GM18909 (cell line): ENCODE measurements around the gene MEIS3.

ENCODE experiments used
- ATAC-seq: cut with Tn5 transposase; IDR thresholded peaks from one replicate; pipeline ENCODE4 v1.9.1; 2021; ENCODE audit warnings: mild to moderate bottlenecking; ENCODE audit not compliant: unreplicated experiment, poor library complexity

MEIS3 gene

DNA sequence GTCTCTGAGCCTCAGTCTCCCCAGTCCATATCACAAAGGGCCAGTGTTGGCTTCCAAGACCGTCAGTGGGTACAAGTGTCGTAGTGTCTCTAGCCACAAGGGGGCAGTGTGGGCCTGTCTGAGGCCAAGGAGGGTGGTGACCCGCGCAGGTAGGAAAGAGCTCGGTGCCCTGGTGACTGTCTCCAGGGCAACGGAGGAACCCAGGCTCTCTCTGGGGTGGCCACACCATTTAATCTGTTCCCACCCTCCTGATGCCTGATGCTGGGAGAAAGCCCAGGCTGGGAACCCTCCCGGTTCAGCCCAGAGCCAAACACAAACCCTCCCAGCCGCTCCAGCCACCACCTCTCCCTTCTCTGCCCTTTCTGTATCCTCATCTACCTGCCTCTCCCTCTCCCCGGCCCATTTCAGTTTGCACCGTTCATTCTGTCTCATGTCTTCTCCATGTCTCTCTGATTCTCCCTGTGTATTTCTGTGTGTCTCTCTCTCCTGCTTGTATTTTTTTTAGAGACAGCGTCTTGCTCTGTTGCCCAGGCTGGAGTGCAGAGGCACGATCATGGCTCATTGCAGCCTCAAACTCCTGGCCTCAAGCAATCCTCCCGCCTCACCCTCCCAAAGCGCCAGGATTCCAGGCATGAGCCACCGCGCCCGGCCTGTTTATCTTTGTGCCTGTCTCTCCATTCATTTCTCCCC, 17.5 kb upstream of the MEIS3 start:
- ATAC-seq, result no peak

DNA sequence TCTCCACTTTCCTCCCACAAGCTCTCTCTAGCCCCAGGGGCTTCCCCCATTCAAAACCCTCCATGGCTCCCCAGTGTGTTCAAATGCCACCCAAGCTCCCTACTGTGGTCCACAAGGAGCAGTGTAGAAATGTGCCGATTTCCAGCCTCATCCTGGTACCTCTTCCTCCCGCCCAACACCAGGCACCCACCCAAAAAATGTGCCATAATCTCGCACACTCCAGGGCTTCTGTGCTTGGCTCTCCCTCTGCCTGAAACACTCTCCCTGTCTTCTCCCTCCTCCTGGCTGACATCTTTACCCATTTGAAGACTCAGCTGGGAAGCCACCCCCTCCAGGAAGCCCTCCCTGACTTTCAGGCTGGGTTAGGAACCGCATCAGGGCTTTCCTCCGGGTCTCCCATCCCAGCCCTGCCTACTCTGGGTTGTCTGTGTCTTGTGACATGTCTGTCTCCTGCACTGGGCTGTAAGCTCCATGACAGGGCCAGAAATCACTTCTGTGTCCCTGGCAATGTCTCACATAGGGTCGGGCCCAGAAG, 16.6 kb upstream of the MEIS3 start:
- ATAC-seq, result no peak

DNA sequence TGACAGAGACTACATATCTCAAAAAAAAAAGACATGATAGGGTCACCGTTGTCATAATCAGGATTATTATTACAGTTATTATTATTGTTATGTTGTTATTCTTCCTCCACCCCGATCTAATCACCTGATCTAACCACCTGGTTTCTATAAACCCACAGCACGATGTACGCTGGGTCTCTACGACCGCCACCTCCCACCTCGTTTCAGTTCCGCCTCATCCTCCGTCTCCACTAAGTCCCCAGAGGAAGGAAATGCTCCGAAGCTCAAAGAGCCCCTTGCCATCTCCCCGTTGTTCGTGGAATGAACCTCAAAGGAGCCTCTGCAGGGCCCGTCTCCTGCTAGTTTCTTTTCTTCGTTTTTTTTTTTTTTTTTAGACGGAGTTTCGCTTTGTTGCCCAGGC, 15.9 kb upstream of the MEIS3 start:
- no peak for ATAC-seq

DNA sequence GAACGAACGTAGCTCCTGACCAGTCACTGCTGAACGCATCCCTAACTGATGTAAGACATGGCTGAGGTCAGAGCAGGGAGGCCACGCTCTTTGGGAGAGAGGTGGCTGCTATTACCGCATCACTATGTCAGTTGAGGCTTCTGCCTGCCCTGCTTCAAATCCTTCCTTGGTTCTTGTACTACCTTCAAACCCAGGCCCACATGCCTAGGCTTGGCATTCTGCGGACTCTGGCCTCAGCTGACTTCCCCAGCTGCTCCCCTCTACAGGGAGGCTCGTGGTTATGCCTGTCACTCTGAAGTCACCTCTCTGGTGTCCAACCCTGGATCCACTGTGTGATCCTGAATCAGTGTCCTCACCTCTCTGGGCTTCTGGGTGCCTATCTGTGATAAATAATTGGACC, 14.8 kb upstream of the MEIS3 start:
- no peak for ATAC-seq

DNA sequence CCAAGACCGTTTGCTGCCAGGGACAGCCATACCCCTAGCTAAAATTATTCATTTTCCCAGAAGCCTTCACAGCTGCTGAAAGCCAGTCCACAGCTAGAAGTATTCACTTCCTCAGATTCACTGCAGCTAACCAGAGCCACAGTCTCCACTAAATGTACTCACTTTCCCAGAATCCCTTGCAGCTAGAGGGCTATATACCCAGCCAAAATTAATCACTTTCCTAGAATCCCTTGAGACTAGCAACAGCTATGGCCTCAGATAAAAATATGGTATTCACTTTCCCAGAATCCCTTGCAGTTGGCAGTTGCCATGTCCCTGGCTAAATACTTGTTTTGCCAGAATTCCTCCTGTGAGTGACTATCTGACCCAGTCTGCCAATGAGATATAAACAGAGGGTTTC, 13.8 kb upstream of the MEIS3 start:
- ATAC-seq, result no peak

DNA sequence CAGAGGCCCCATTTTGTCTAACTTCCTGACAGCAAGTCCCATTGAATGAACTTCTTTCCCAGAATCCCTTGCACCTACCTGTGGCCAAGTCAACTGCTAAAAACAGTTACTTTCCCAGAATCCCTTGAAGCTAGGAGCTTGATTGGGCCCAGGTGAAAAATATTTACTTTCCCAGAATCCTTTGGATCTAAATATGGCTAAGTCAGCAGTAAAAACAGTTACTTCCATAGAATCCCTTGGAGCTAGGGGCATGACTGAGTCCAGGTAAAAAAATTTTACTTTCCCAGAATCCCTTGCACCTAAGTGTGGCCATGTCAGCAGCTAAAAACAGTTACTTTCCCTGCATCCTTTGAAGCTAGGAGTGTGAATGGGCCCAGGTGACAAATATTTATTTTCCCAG, 13.2 kb upstream of the MEIS3 start:
- ATAC-seq, result no peak

DNA sequence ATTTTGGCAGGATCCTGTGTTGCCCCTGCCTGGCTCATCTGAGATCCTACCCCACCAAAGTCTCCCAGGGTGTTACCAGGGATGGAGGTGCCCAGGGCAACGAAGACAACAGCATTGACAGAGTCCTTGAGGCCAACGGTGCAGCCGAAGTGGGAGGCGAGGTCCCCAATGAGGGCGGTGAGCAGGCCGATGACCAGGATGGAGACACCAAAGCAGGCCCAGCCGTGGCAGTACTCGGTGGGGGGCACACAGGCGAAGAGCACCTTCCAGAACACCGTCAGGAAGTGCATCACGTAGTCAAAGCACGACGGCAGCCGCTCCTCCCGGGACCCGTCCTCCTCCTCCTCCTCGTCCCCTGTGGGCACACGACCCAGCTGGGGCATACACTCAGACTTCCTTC, 12.8 kb upstream of the MEIS3 start:
- ATAC-seq, result no peak

DNA sequence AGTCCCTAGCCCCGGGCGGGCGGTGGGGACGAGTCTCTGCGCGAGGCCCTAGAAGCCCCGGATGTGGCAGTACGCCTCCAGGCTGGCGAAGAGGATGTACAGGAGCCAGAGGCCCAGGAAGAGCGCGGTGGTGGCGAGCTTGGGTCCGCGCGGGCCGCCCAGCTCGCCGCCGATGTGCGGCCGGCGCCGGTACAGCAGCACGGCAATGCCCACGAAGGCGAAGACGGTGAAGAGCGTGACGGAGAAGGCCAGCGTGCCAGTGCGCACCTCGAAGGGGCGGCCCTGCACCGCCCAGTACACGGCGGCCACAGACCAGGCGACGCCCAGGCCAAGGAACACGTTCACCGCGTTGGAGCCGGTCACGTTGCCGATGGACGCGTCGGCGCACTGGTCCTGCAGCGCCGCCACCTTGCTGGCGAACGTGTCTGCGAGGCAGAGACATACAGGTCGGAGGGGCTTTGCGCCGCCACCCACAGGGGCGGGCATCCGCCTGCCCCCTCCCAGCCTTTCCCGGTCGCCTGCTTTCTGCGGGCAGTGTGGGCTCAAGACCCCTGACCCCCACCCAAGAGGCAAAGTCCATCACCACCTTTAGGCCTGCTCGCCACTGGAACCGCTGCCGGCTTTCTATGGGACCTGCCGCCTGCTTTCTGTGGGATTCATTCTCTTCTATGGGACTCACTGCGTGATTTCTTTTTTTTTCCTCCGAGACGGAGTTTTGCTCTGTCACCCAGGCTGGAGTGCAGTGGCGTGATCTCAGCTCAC, 10.9 kb upstream of the MEIS3 start:
- ATAC-seq, result no peak

DNA sequence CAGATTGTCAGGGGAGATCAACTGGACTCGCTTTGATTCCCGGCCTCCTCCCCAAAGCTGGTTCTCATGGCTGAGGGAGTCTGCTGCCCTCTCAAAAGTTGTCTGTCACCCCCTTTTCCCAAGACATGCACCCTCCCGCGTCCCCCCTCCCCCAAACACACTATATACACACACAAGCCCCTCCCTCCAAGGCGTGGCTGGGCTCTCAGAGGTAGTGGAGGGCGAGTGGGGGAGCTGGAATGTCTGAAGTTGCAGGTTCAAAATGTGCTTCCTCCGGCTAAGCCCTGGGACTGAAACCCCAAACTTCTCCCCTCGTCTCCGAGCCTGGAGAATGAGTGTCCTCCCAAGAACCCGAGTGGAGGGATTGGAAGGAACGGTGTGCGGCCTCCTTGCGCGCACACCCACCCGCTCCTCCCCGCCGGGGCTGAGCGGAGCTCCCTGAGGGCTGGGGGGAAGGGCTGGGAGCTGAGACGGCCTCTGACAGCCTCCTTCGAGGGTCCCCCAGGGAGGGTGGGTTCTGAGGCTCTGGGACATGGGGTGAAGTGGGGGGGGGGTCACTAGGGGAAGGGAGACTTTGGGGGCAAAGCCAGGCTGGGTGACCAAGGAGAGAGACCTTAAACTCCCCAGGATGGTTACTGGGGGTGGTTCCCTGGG, 9.9 kb upstream of the MEIS3 start:
- no peak for ATAC-seq

DNA sequence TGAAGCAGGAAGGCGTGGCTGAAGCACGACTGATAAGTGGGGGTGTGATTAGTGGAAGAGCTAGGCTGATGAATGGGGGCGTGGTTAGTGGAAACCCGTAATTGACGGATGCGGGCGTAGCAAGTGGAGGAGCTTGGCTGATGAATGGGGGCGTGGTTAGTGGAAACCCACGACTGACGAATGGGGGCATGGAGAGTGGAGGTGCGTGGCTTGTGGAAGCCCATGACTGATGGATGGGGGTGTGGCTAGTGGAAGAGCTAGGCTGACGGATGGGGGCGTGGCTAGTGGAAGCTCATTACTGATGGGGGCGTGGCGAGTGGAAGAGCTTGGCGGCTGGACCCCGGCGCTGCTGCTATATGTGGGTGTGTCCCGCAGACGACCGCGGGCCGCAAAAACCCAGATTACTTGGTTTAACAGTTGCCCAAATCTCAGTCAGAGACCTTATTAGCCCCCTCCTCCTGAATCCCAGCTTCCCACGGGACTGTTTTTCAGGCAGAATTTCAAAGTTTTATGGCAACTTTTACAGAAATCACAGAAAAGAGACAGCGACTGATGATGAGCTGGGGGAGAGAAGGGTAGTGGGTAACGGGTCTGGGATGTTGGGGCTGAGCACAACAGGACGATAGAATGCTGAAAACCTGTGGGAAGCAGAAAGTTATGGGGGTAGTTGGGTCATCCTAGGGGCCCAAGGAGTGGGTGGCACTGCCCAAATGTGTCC, 9.0 kb upstream of the MEIS3 start:
- ATAC-seq, result no peak

DNA sequence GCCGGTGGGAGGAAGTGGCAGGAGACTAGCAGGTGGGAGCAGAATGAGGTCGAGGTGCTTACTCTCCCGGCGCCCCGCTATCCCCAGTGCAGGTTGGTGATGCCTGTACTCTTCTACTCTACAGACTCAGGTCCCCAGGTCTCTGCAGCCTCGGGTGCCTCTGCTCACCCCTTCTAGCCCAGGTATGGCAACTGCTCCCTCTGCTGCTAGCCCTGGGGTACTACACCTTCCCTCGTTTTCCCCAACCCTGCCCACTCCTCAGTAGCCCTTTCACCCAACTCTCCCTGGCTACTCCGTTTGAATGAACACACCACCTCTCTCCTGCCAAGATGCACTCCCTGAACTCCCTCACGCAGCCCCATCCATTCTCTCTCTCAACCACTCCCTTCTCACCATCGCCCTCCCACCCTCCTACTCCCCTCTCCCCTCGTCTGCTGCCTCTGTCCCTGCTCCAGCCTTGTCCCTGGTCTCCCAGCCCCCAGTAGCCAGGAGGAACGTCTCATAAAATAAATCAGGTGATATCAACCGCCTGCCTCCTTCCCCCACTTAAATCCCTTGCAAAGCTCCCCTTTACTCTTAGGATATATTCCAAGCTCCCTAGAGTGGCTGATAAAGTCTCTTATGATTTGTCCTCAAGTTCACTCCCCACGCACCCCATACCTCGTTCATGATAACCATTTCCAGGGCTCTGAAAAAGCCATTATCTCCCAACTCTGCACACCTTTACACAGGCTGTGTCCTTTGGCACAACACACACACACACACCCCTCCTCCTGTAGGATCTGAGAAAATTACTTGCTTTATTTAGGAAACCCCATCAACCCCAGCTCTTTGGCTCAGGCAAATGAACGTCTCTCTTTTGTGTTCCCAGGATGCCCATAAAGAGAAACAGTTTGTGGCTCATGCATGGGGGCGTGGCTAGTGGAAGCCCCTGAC, 8.2 kb upstream of the MEIS3 start:
- peak; percentile 51 for ATAC-seq

DNA sequence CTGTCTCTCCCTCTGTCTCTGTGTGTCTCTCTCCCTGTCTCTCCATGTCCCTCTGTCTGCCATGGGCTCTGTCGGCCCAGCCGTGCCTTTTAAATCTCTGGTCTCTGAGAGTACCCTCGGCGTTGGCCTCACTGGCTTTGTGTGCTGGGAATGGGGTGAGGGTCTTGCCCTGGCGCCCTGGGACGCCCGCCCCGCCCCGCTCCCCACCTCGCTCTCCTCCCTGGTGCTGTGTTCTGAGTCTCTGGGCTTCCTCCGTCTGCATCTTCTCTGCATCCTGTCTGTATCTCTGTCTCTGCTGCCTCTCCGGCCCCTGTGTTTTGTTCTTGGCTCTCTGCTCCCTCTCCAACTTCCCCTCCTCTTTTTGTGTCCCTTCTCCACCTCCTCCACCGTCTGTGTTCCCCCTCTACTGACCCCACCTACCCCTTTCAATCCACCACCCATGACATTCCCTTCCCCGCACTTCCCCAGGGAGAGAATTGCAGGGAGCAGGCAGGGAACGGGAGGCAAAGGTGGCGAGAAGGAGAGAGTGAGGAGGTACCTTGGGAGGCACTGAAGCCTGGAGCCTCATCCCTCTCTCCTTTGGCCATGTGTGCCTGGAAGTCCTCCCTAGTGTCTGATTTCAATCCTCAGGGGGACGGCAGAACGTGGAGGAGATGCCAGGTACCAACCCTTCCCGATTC, 4.0 kb upstream of the MEIS3 start:
- ATAC-seq, result no peak

DNA sequence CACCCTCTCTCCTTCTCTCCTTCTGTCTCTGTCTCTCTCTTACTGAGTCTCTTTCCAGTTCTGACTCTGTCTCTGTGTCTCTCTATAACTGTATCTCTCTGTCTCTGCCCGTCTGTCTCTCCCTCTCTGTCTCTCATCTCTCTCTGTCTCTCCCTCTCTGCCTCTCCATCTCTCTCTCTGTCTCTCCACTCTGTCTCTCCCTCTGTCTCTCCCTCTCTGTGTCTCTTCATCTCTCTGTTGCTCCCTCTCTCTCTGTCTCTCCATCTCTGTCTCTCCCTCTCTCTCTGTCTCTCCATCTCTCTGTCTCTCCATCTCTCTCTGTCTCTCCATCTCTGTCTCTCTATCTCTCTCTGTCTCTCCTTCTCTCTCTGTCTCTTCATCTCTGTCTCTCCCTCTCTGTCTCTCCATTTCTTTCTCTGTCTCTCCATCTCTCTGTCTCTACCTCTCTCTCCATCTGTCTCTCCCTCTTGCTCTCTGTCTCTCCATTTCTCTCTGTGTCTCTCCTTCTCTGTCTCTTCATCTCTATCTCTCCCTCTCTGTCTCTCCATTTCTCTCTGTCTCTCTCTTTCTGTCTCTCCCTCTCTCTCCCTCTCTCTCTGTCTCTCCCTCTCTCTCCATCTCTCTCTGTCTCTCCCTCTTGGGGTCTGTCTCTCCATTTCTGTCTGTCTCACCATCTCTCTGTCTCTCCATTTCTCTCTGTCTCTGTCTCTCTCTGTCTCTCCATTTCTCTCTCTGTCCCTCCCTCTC, 3.3 kb upstream of the MEIS3 start:
- ATAC-seq, result no peak

DNA sequence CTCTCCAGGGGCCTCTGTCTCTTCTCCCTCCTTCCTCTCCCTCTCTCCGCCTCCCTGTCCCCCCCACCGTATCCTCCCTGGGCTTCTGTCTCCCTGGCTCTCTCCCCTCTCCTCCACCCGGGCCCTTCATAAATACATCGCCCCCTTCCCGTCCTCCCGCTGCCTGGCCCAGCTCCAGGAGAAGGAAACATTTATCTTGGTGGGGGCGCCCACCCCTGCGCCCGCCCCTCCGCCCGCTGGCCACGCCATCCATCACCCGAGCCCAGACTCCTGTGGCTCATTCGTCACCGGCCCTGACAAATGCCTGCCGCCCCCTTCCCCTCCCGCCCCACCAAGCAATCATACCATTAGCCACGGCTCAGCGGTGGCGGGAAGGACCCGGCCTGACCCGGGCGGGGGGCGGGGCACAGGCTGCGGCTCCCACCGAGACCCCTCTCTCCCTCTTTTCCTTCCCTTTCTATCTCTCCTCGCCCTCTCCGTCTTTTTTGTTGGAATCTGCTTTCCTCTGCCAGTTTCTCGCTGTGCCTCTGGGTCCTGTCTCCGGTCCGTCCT, 2.6 kb upstream of the MEIS3 start:
- ATAC-seq, result no peak

DNA sequence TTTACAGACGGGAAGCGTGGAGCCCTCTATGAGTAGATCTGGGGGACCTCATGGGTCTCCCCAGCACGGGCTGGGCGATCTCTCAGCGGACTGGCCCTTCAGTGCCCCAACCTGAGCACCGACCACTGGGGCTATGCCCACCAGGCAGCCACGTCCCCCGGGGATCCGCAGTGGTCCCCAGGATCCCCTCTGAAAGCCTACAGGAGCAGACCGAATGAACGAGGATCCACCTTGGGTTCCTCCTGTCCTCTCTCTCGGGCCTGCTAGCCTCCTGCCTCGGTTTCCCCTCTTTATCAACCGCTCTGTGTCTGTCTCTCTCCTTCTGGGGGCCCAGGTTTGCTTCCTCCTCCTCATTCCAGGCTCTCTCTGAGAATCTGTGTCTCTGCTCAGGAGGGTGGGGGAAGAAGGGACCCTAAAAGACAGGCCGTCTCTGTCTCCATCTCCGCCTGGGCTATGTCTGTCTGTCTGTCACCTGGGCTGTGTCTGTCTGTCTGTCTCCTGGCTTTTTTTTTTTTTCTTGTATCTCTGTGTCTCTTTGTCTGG, 2.0 kb upstream of the MEIS3 start:
- no peak for ATAC-seq

DNA sequence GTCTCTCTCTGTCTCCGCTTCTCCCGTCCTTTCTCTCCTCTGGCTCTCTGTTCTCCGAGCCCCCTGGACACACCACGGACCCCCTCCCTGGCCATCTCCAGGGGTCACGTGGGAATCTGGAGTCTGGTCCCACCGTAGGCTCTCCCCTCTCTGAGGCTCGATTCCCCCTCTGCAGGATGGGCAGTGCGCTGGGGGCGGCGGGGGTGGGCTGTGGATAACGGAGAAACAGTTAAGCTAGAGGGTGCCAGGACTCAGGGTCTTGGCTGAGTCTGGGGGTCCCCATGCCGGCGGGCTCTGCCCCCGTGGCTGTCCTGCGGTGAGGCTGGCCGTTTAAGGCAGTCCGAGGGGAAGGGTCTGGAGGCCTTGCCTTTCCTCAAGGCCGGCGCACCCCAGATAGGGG, 462 bp upstream of the MEIS3 start:
- ATAC-seq, result no peak

DNA sequence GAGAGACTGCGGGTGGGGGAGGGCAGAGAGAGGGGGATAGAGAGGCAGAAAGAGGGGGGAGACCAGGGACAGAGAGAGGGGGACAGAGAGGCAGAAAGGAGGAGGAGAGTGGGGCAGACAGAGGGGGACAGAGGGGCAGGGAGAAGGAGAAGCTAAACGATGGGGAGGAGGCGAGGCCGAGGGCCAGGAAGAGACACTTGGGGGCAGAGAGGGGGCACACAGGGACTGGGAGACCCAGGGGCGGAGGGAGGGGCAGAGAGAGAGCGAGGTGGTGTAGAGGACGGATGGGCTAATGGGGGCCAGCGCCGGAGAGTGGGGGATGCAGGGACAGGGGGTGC, 666 bp downstream of the MEIS3 start:
- ATAC-seq, result no peak
